ENCODE measurements around the gene CORO1A. TPM values are rescaled to one million over a fixed set of nuclear protein-coding genes. Genes with fewer than 3 reads are reported as not detected.

Gene CORO1A
- total RNA-seq, 1 experiment from 2014 or later: 0.95 TPM

DNA sequence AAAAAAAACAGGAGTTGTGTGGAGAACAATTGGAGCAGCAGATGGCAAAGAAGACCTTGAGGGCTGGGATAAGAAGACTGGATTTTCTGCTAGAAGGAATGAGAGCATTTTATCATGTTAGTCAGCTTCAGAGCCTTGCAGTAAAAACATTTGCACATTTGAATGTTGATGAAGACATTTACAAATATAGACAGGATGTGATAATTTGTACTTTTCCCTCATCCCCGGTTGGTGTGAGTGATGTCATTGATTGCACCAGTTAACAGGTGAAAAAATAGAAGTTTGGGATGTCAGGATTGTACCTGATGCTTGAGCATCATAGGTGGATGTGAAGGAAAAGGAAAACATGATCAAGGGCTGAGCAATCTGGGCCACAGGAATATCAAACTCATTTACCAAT is 37.7 kb upstream of the CORO1A start:
- no peaks in the 10 kb centered on the region for H3K27me3 ChIP-seq (replicated peaks; ENCODE audit: control insufficient read depth, insufficient read depth, low read length)
- H3K4me3 Mint-ChIP-seq (ENCODE audit: unreplicated experiment): no peak overlapping the region
- peaks cover 7% of the 10 kb centered on the region for H3K9me3 ChIP-seq
- no peak overlapping the region for H3K27ac Mint-ChIP-seq (ENCODE audit: unreplicated experiment)
- H3K4me3 ChIP-seq (ENCODE audit: low read depth, low read length): no peak overlapping the region
- H3K36me3 Mint-ChIP-seq (ENCODE audit: insufficient read depth, unreplicated experiment): no peaks in the 10 kb centered on the region
- no peaks in the 10 kb centered on the region for H3K9me3 Mint-ChIP-seq (ENCODE audit: unreplicated experiment)
- intact Hi-C loops (cut with micrococcal nuclease; ENCODE audit: unreplicated experiment): no loop called here
- POLR2A ChIA-PET: no interaction called here
- TF ChIP-seq, protein P1, sequence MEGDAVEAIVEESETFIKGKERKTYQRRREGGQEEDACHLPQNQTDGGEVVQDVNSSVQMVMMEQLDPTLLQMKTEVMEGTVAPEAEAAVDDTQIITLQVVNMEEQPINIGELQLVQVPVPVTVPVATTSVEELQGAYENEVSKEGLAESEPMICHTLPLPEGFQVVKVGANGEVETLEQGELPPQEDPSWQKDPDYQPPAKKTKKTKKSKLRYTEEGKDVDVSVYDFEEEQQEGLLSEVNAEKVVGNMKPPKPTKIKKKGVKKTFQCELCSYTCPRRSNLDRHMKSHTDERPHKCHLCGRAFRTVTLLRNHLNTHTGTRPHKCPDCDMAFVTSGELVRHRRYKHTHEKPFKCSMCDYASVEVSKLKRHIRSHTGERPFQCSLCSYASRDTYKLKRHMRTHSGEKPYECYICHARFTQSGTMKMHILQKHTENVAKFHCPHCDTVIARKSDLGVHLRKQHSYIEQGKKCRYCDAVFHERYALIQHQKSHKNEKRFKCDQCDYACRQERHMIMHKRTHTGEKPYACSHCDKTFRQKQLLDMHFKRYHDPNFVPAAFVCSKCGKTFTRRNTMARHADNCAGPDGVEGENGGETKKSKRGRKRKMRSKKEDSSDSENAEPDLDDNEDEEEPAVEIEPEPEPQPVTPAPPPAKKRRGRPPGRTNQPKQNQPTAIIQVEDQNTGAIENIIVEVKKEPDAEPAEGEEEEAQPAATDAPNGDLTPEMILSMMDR (IDR thresholded peaks at IDR 0.05; ENCODE audit: insufficient read depth in 1 of 2, low read depth in 1 of 2, low read length in 1 of 2, severe bottlenecking in 1 of 2, unreplicated experiment in 1 of 2): no peak
- no peaks in the 10 kb centered on the region for H3K36me3 ChIP-seq (ENCODE audit: control insufficient read depth, insufficient read depth, low read length)
- H3K4me1 ChIP-seq: no peaks in the 10 kb centered on the region
- no peaks in the 10 kb centered on the region for H3K27me3 Mint-ChIP-seq (ENCODE audit: insufficient read depth, unreplicated experiment)
- DNase-seq: no peak
- no peaks in the 10 kb centered on the region for H3K4me1 Mint-ChIP-seq (ENCODE audit: low read depth, unreplicated experiment)
- BruUV-seq (replicated peaks): no TSS peak
- CTCF ChIA-PET: no interaction called here

DNA sequence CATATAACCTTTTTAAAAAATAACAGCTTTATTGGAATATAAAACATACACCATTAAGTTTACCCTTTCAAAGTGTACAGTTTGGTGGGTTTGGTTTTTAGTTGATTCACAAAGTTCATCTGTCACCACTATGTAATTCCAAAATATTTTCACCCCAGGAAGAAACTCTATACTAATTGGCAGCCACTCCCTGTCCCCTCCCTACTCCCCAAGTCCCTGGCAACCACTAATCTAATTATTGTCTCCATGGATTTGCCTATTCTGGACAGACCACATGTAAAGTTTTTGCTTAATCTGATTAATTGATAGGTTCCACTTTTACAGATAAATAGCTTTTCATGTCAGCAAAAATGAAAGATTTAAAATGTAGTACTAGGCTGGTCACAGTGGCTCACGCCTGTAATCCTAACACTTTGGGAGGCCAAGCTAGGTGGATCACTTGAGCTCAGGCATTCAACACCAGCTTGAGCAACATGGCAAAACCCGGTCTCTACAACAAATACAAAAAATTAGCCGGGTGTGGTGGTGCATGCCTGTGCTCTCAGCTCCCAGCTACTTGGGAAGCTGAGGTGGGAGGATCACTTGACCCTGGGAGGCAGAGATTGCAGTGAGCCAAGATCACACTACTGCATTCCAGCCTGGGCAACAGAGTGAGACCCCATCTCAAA is 35.4 kb upstream of the CORO1A start:
- H3K36me3 Mint-ChIP-seq (ENCODE audit: insufficient read depth, unreplicated experiment): no peaks in the 10 kb centered on the region
- H3K27me3 Mint-ChIP-seq (ENCODE audit: insufficient read depth, unreplicated experiment): no peaks in the 10 kb centered on the region
- no peak overlapping the region for H3K4me3 Mint-ChIP-seq (ENCODE audit: unreplicated experiment)
- BruUV-seq (replicated peaks): no TSS peak
- ChIA-PET CTCF (no interaction called here), POLR2A (interaction anchor here (0.5 kb wide), 1 partner anchor 11 kb away, joined by 6 read pairs; no protein-coding TSS in a partner anchor)
- peaks cover 7% of the 10 kb centered on the region for H3K9me3 ChIP-seq
- H3K36me3 ChIP-seq (ENCODE audit: control insufficient read depth, insufficient read depth, low read length): no peaks in the 10 kb centered on the region
- TF ChIP-seq, protein P1 (IDR thresholded peaks at IDR 0.05; ENCODE audit: insufficient read depth in 1 of 2, low read depth in 1 of 2, low read length in 1 of 2, severe bottlenecking in 1 of 2, unreplicated experiment in 1 of 2): no peak
- H3K27me3 ChIP-seq (replicated peaks; ENCODE audit: control insufficient read depth, insufficient read depth, low read length): no peaks in the 10 kb centered on the region
- no peak overlapping the region for H3K27ac Mint-ChIP-seq (ENCODE audit: unreplicated experiment)
- no peaks in the 10 kb centered on the region for H3K4me1 Mint-ChIP-seq (ENCODE audit: low read depth, unreplicated experiment)
- H3K9me3 Mint-ChIP-seq (ENCODE audit: unreplicated experiment): no peaks in the 10 kb centered on the region
- intact Hi-C loops (cut with micrococcal nuclease; ENCODE audit: unreplicated experiment): no loop called here
- H3K4me3 ChIP-seq (ENCODE audit: low read depth, low read length): no peak overlapping the region
- H3K4me1 ChIP-seq: no peaks in the 10 kb centered on the region
- DNase-seq: no peak

DNA sequence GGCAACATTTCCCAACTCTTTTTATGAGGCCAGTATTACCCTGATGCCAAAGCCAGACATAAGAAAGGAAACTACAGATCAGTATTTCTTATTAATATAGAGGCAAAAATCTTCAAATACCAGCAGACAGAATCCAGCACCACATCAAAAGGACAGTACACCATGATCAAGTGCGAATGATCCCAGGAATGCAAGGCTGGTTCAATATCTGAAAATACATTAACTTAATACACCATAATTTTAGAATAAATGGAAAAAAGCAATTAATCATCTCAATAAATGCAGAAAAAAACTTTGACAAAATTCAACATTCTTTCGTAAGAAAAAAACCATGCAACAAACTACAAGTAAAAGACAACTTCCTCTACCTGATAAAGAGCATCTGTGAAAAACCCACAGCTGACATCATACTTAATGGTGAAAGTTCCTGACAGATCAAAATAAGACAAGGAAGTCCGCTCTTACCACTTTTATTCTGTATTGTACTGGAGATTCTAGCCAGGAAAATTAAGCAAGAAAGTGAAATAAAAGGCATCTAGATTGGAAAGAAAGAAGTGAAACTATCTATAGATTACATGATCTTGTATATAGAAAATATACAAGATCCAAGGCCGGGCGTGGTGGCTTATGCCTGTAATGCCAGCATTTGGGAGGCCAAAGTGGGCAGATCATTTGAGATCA is 34.0 kb upstream of the CORO1A start:
- H3K4me1 ChIP-seq: no peaks in the 10 kb centered on the region
- peaks cover 7% of the 10 kb centered on the region for H3K9me3 ChIP-seq
- no peak overlapping the region for H3K4me3 ChIP-seq (ENCODE audit: low read depth, low read length)
- H3K4me3 Mint-ChIP-seq (ENCODE audit: unreplicated experiment): no peak overlapping the region
- no TSS peak for BruUV-seq (replicated peaks)
- no peak overlapping the region for H3K27ac Mint-ChIP-seq (ENCODE audit: unreplicated experiment)
- TF ChIP-seq, protein P1 (IDR thresholded peaks at IDR 0.05; ENCODE audit: insufficient read depth in 1 of 2, low read depth in 1 of 2, low read length in 1 of 2, severe bottlenecking in 1 of 2, unreplicated experiment in 1 of 2): no peak
- no peaks in the 10 kb centered on the region for H3K36me3 Mint-ChIP-seq (ENCODE audit: insufficient read depth, unreplicated experiment)
- no peaks in the 10 kb centered on the region for H3K27me3 Mint-ChIP-seq (ENCODE audit: insufficient read depth, unreplicated experiment)
- no peak for DNase-seq
- ChIA-PET POLR2A (no interaction called here), CTCF (no interaction called here)
- no peaks in the 10 kb centered on the region for H3K36me3 ChIP-seq (ENCODE audit: control insufficient read depth, insufficient read depth, low read length)
- H3K27me3 ChIP-seq (replicated peaks; ENCODE audit: control insufficient read depth, insufficient read depth, low read length): no peaks in the 10 kb centered on the region
- intact Hi-C loops (cut with micrococcal nuclease; ENCODE audit: unreplicated experiment): no loop called here
- no peaks in the 10 kb centered on the region for H3K9me3 Mint-ChIP-seq (ENCODE audit: unreplicated experiment)
- no peaks in the 10 kb centered on the region for H3K4me1 Mint-ChIP-seq (ENCODE audit: low read depth, unreplicated experiment)

All from Caco-2 (cell line).